ENCODE data around the gene ZFAND3.

The ZFAND3 gene

DNA sequence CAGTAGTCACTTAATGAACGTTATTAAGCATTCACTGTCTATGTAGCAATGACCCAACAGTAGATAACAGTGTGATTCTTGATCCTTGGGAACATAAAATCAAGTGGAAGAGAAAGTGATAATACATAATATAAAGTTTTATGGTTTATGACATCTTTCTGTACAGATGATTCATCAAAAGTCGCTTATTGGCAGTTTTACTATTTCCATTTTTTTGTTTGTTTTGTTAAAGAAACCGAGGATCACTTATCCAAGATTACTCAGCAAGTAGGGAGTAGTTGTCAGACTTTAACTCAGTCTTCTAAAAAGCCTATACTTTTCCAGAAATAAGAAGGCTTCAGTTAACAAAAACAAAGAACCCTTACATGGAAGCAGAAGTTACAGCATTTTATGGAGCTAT lies 260.8 kb downstream of the ZFAND3 start:
- Histone ChIP-seq H3K27me3 (ENCODE audit: insufficient read depth, insufficient read length) (no peaks in the 10 kb centered on the region), H3K4me3 (ENCODE audit: insufficient read length, low read depth) (no peak overlapping the region), H3K9me3 (ENCODE audit: insufficient read depth, low read length) (no peaks in the 10 kb centered on the region), H3K4me1 (ENCODE audit: insufficient read depth, insufficient read length) (no peaks in the 10 kb centered on the region), H3K36me3 (ENCODE audit: insufficient read depth, insufficient read length, low read length) (peaks cover 5% of the 10 kb centered on the region), H3K9ac (ENCODE audit: insufficient read length, low read depth) (no peak overlapping the region)
- TF ChIP-seq SUZ12 (IDR thresholded peaks at IDR 0.05; ENCODE audit: extremely low read depth, insufficient read depth, insufficient read length): no peak
- no peak for TF ChIP-seq ZNF274 (IDR thresholded peaks at IDR 0.05; ENCODE audit: low read depth, low read length)
- TF ChIP-seq YY1 (IDR thresholded peaks at IDR 0.05; ENCODE audit: insufficient read depth, insufficient read length): no peak
- DNase-seq (ENCODE audit: low read depth, low spot score): no peak

DNA sequence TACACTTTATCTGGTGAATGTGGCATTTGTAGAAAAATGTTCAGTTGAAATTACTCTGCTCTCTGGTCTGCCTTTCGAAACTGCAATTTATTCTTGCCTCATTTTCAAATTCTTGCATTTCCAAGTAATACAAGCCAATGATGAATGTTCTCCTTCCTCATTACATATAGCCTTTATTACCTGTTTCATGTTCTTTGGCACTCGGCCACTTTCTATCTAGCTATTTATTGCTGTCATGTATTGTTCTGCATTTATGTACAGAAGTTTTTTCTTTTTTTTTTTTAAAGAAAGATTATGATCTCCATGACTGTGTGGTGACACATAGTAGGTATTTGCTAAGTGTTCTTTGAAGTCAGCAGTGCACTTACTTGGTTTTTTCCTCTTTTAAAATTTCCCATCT lies 261.4 kb downstream of the ZFAND3 start:
- peaks cover 5% of the 10 kb centered on the region for H3K36me3 ChIP-seq (ENCODE audit: insufficient read depth, insufficient read length, low read length)
- H3K27me3 ChIP-seq (ENCODE audit: insufficient read depth, insufficient read length): no peaks in the 10 kb centered on the region
- TF ChIP-seq YY1 (IDR thresholded peaks at IDR 0.05; ENCODE audit: insufficient read depth, insufficient read length) (no peak), SUZ12 (IDR thresholded peaks at IDR 0.05; ENCODE audit: extremely low read depth, insufficient read depth, insufficient read length) (no peak), ZNF274 (IDR thresholded peaks at IDR 0.05; ENCODE audit: low read depth, low read length) (no peak)
- H3K4me1 ChIP-seq (ENCODE audit: insufficient read depth, insufficient read length): no peaks in the 10 kb centered on the region
- no peak for DNase-seq (ENCODE audit: low read depth, low spot score)
- H3K4me3 ChIP-seq (ENCODE audit: insufficient read length, low read depth): no peak overlapping the region
- no peaks in the 10 kb centered on the region for H3K9me3 ChIP-seq (ENCODE audit: insufficient read depth, low read length)
- H3K9ac ChIP-seq (ENCODE audit: insufficient read length, low read depth): no peak overlapping the region

GRCh38 chr6:38085031-38085430 lies 265.5 kb downstream of the ZFAND3 start:
- no peak for DNase-seq (ENCODE audit: low read depth, low spot score)
- H3K4me3 ChIP-seq (ENCODE audit: insufficient read length, low read depth): no peak overlapping the region
- no peak overlapping the region for H3K9ac ChIP-seq (ENCODE audit: insufficient read length, low read depth)
- H3K4me1 ChIP-seq (ENCODE audit: insufficient read depth, insufficient read length): no peaks in the 10 kb centered on the region
- no peak for TF ChIP-seq ZNF274 (IDR thresholded peaks at IDR 0.05; ENCODE audit: low read depth, low read length)
- H3K27me3 ChIP-seq (ENCODE audit: insufficient read depth, insufficient read length): no peaks in the 10 kb centered on the region
- no peaks in the 10 kb centered on the region for H3K9me3 ChIP-seq (ENCODE audit: insufficient read depth, low read length)
- peaks cover 5% of the 10 kb centered on the region for H3K36me3 ChIP-seq (ENCODE audit: insufficient read depth, insufficient read length, low read length)

GRCh38 chr6:38086346-38086745 lies 266.8 kb downstream of the ZFAND3 start:
- TF ChIP-seq ZNF274 (IDR thresholded peaks at IDR 0.05; ENCODE audit: low read depth, low read length): no peak
- TF ChIP-seq SUZ12 (IDR thresholded peaks at IDR 0.05; ENCODE audit: extremely low read depth, insufficient read depth, insufficient read length): no peak
- no peak for TF ChIP-seq YY1 (IDR thresholded peaks at IDR 0.05; ENCODE audit: insufficient read depth, insufficient read length)
- H3K9ac ChIP-seq (ENCODE audit: insufficient read length, low read depth): no peak overlapping the region
- no peak for DNase-seq (ENCODE audit: low read depth, low spot score)
- H3K36me3 ChIP-seq (ENCODE audit: insufficient read depth, insufficient read length, low read length): peaks cover 5% of the 10 kb centered on the region
- no peak overlapping the region for H3K4me3 ChIP-seq (ENCODE audit: insufficient read length, low read depth)
- no peaks in the 10 kb centered on the region for H3K4me1 ChIP-seq (ENCODE audit: insufficient read depth, insufficient read length)
- no peaks in the 10 kb centered on the region for H3K9me3 ChIP-seq (ENCODE audit: insufficient read depth, low read length)
- H3K27me3 ChIP-seq (ENCODE audit: insufficient read depth, insufficient read length): no peaks in the 10 kb centered on the region

DNA sequence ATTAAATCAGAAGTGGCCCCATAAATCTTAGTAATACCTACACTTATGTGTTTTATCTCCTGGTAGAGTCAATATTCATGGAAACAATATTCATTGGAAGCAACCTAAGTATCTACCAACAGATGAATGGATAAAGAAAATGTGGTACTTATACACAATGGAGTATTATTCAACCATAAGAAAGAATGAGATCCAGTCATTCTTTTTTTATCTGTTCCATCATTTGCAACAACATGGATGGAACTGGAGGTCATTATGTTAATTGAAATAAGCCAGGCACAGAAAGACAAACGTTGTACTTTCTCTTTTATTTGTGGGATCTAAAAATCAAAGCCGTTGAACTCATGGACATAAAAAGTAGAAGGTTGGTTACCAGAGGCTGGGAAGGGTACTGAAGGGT lies 268.5 kb downstream of the ZFAND3 start:
- no peak for TF ChIP-seq ZNF274 (IDR thresholded peaks at IDR 0.05; ENCODE audit: low read depth, low read length)
- TF ChIP-seq YY1 (IDR thresholded peaks at IDR 0.05; ENCODE audit: insufficient read depth, insufficient read length): no peak
- TF ChIP-seq SUZ12 (IDR thresholded peaks at IDR 0.05; ENCODE audit: extremely low read depth, insufficient read depth, insufficient read length): no peak
- Histone ChIP-seq H3K9ac (ENCODE audit: insufficient read length, low read depth) (no peak overlapping the region), H3K36me3 (ENCODE audit: insufficient read depth, insufficient read length, low read length) (peaks cover 4% of the 10 kb centered on the region), H3K9me3 (ENCODE audit: insufficient read depth, low read length) (no peaks in the 10 kb centered on the region), H3K4me1 (ENCODE audit: insufficient read depth, insufficient read length) (no peaks in the 10 kb centered on the region), H3K27me3 (ENCODE audit: insufficient read depth, insufficient read length) (no peaks in the 10 kb centered on the region), H3K4me3 (ENCODE audit: insufficient read length, low read depth) (no peak overlapping the region)
- DNase-seq (ENCODE audit: low read depth, low spot score): no peak

GRCh38 chr6:38088829-38089228 lies 269.3 kb downstream of the ZFAND3 start:
- Histone ChIP-seq H3K9ac (ENCODE audit: insufficient read length, low read depth) (no peak overlapping the region), H3K36me3 (ENCODE audit: insufficient read depth, insufficient read length, low read length) (no peaks in the 10 kb centered on the region), H3K4me1 (ENCODE audit: insufficient read depth, insufficient read length) (no peaks in the 10 kb centered on the region), H3K9me3 (ENCODE audit: insufficient read depth, low read length) (no peaks in the 10 kb centered on the region), H3K27me3 (ENCODE audit: insufficient read depth, insufficient read length) (no peaks in the 10 kb centered on the region), H3K4me3 (ENCODE audit: insufficient read length, low read depth) (no peak overlapping the region)
- TF ChIP-seq ZNF274 (IDR thresholded peaks at IDR 0.05; ENCODE audit: low read depth, low read length): no peak
- TF ChIP-seq YY1 (IDR thresholded peaks at IDR 0.05; ENCODE audit: insufficient read depth, insufficient read length): no peak
- TF ChIP-seq SUZ12 (IDR thresholded peaks at IDR 0.05; ENCODE audit: extremely low read depth, insufficient read depth, insufficient read length): no peak
- no peak for DNase-seq (ENCODE audit: low read depth, low spot score)

- no peaks in the 10 kb centered on the region for H3K4me1 ChIP-seq (ENCODE audit: insufficient read depth, insufficient read length)
- H3K9ac ChIP-seq (ENCODE audit: insufficient read length, low read depth): no peak overlapping the region
- TF ChIP-seq ZNF274 (IDR thresholded peaks at IDR 0.05; ENCODE audit: low read depth, low read length): no peak
- TF ChIP-seq YY1 (IDR thresholded peaks at IDR 0.05; ENCODE audit: insufficient read depth, insufficient read length): no peak
- TF ChIP-seq SUZ12 (IDR thresholded peaks at IDR 0.05; ENCODE audit: extremely low read depth, insufficient read depth, insufficient read length): no peak
- H3K36me3 ChIP-seq (ENCODE audit: insufficient read depth, insufficient read length, low read length): no peaks in the 10 kb centered on the region
- H3K9me3 ChIP-seq (ENCODE audit: insufficient read depth, low read length): no peaks in the 10 kb centered on the region
- DNase-seq (ENCODE audit: low read depth, low spot score): no peak
- no peaks in the 10 kb centered on the region for H3K27me3 ChIP-seq (ENCODE audit: insufficient read depth, insufficient read length)
- H3K4me3 ChIP-seq (ENCODE audit: insufficient read length, low read depth): no peak overlapping the region
Measured at GRCh38 chr6:38091613-38092012, 272.1 kb downstream of the ZFAND3 start.

GRCh38 chr6:38092465-38092864 lies 272.9 kb downstream of the ZFAND3 start:
- no peak for TF ChIP-seq YY1 (IDR thresholded peaks at IDR 0.05; ENCODE audit: insufficient read depth, insufficient read length)
- TF ChIP-seq SUZ12 (IDR thresholded peaks at IDR 0.05; ENCODE audit: extremely low read depth, insufficient read depth, insufficient read length): no peak
- TF ChIP-seq ZNF274 (IDR thresholded peaks at IDR 0.05; ENCODE audit: low read depth, low read length): no peak
- no peak overlapping the region for H3K4me3 ChIP-seq (ENCODE audit: insufficient read length, low read depth)
- H3K36me3 ChIP-seq (ENCODE audit: insufficient read depth, insufficient read length, low read length): no peaks in the 10 kb centered on the region
- DNase-seq (ENCODE audit: low read depth, low spot score): no peak
- H3K4me1 ChIP-seq (ENCODE audit: insufficient read depth, insufficient read length): no peaks in the 10 kb centered on the region
- no peaks in the 10 kb centered on the region for H3K27me3 ChIP-seq (ENCODE audit: insufficient read depth, insufficient read length)
- no peak overlapping the region for H3K9ac ChIP-seq (ENCODE audit: insufficient read length, low read depth)
- no peaks in the 10 kb centered on the region for H3K9me3 ChIP-seq (ENCODE audit: insufficient read depth, low read length)

Data from NT2/D1 (cell line).